ENCODE measurements around the gene INTS12.

INTS12 gene

GRCh38 chr4:105662935-105663675, 45.4 kb downstream of the INTS12 start:
- DNase-seq (ENCODE audit: low read depth) = no peak
- no peak overlapping the region for H3K4me3 ChIP-seq (ENCODE audit: low read depth, low read length)
- in situ Hi-C loops (cut with HindIII; ENCODE audit: low sequenced_read_pairs) = no loop called here
- TF ChIP-seq CTCF (IDR thresholded peaks at IDR 0.05; ENCODE audit: low read depth, low read length, missing control alignments) = no peak

- H3K4me3 ChIP-seq (ENCODE audit: low read depth, low read length) = no peak overlapping the region
- in situ Hi-C loops (cut with HindIII; ENCODE audit: low sequenced_read_pairs) = no loop called here
- TF ChIP-seq CTCF (IDR thresholded peaks at IDR 0.05; ENCODE audit: low read depth, low read length, missing control alignments) = no peak
- no peak for DNase-seq (ENCODE audit: low read depth)
These were observed 47.5 kb downstream of the INTS12 start for GRCh38 chr4:105661028-105661427.

GRCh38 chr4:105659190-105659589, 49.3 kb downstream of the INTS12 start:
- no peak for DNase-seq (ENCODE audit: low read depth)
- H3K4me3 ChIP-seq (ENCODE audit: low read depth, low read length) = no peak overlapping the region
- in situ Hi-C loops (cut with HindIII; ENCODE audit: low sequenced_read_pairs) = no loop called here
- TF ChIP-seq CTCF (IDR thresholded peaks at IDR 0.05; ENCODE audit: low read depth, low read length, missing control alignments) = no peak

GRCh38 chr4:105657117-105657765, 51.2 kb downstream of the INTS12 start:
- no peak overlapping the region for H3K4me3 ChIP-seq (ENCODE audit: low read depth, low read length)
- in situ Hi-C loops (cut with HindIII; ENCODE audit: low sequenced_read_pairs) = no loop called here
- TF ChIP-seq CTCF (IDR thresholded peaks at IDR 0.05; ENCODE audit: low read depth, low read length, missing control alignments) = no peak
- peak; percentile 26 for DNase-seq (ENCODE audit: low read depth)

- in situ Hi-C loops (cut with HindIII; ENCODE audit: low sequenced_read_pairs) = no loop called here
- DNase-seq (ENCODE audit: low read depth) = no peak
- no peak for TF ChIP-seq CTCF (IDR thresholded peaks at IDR 0.05; ENCODE audit: low read depth, low read length, missing control alignments)
- H3K4me3 ChIP-seq (ENCODE audit: low read depth, low read length) = no peak overlapping the region
These were observed 56.1 kb downstream of the INTS12 start for GRCh38 chr4:105652286-105652888.

GRCh38 chr4:105651884-105652283, 56.6 kb downstream of the INTS12 start:
- no peak for TF ChIP-seq CTCF (IDR thresholded peaks at IDR 0.05; ENCODE audit: low read depth, low read length, missing control alignments)
- no peak overlapping the region for H3K4me3 ChIP-seq (ENCODE audit: low read depth, low read length)
- no peak for DNase-seq (ENCODE audit: low read depth)
- in situ Hi-C loops (cut with HindIII; ENCODE audit: low sequenced_read_pairs) = no loop called here
